GM10248 (cell line): Measurements from ENCODE around the gene PLOD1.
A peak's percentile ranks its signal among the peaks of the same experiment; 100 is the strongest.

ENCODE experiments used
- CTCF ChIA-PET: fragments of 300-600 bp; sonication (Branson Sonifier 250); formaldehyde crosslinking; extraction: SDS; loops from one replicate; lab custom pipeline; 2021; ENCODE audit warnings: antibody characterized with exemption; lab: Yijun Ruan, JAX
- POLR2A ChIA-PET: fragments of 350-650 bp; sonication (Branson Sonifier 250); formaldehyde crosslinking; extraction: SDS; loops from one replicate; lab custom pipeline; 2020; ENCODE audit warnings: antibody characterized with exemption; lab: Yijun Ruan, JAX
- DNase-seq: peaks from one replicate; pipeline ENCODE4 v3.0.0; 2012; ENCODE audit errors: extremely low spot score
- TF ChIP-seq, protein P1 (sequence below): IDR thresholded peaks from 2 replicates; pipeline ENCODE4 v1.5.1; 2012; ENCODE audit warnings: mild to moderate bottlenecking, low read depth; ENCODE audit errors: extremely low read depth, missing control alignments, control extremely low read depth

The PLOD1 gene

DNA sequence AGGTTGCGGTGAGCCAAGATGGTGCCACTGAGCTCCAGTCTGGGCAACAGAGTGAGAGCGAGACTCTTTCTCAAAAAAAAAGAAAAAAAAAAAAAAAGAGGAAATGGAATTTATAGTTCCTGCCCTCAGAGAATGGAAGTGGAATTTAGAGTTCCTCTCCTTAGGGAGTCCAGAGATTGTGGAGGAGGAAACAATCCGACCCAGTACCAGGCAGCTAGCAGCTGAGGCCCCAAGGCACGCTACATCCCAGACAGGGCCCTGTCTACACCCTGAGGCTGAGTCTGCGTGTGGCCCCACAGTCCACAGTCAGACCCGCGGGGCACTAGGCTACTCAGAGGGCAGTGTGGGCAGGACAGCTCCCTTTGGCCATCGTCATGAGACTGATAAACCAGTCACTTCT lies 43.8 kb downstream of the PLOD1 start:
- ChIA-PET CTCF (interaction anchor here (0.7 to 0.9 kb wide), 2 partner anchors 11 to 141 kb away, joined by 3 to 4 read pairs; no protein-coding TSS in a partner anchor), POLR2A (no interaction called here)
- DNase-seq: no peak
- TF ChIP-seq, protein P1, sequence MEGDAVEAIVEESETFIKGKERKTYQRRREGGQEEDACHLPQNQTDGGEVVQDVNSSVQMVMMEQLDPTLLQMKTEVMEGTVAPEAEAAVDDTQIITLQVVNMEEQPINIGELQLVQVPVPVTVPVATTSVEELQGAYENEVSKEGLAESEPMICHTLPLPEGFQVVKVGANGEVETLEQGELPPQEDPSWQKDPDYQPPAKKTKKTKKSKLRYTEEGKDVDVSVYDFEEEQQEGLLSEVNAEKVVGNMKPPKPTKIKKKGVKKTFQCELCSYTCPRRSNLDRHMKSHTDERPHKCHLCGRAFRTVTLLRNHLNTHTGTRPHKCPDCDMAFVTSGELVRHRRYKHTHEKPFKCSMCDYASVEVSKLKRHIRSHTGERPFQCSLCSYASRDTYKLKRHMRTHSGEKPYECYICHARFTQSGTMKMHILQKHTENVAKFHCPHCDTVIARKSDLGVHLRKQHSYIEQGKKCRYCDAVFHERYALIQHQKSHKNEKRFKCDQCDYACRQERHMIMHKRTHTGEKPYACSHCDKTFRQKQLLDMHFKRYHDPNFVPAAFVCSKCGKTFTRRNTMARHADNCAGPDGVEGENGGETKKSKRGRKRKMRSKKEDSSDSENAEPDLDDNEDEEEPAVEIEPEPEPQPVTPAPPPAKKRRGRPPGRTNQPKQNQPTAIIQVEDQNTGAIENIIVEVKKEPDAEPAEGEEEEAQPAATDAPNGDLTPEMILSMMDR: no peak

DNA sequence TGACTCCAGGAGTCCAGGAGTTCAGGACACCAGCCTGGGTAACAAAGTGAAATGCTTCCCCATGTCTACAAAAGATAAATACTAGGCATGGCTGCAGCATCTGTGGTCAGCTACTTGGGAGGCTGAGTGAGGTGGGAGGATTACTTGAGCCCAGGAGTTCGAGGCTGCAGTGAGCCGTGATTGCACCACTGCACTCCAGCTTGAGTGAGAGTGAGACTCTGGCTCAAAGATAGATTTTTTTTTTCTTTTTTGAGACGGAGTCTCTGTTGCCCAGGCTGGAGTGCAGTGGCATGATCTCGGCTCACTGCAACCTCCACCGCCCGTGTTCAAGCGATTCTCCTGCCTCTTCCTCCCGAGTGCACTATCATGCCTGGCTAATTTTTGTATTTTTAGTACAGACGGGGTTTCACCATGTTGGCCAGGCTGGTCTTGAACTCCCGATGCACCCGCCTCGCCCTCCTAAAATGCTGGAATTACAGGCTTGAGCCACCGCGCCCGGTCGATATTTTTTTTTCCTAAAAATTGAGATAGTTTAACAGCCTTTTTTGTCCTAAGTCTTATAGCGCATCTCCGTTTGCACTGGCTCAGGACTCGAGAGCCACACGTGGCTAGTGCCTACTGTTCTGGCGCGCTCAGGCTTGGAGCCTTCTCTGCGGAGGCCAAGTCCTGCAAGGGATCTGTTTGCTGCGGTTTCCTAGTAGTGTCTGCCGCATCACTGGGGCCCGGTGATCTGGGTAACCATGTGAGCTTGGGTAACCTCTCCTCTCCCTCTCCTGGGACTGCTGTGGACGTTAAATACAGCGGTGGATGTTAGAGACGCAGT lies 44.7 kb downstream of the PLOD1 start:
- TF ChIP-seq, protein P1: no peak
- ChIA-PET CTCF (interaction anchor here (0.7 to 2.4 kb wide), 3 partner anchors 11 to 142 kb away, joined by 3 to 9 read pairs (median 4); no protein-coding TSS in a partner anchor), POLR2A (interaction anchor here (0.5 to 1.6 kb wide), 3 partner anchors 38 to 71 kb away, joined by 4 to 7 read pairs (median 5); no protein-coding TSS in a partner anchor)
- DNase-seq: no peak

DNA sequence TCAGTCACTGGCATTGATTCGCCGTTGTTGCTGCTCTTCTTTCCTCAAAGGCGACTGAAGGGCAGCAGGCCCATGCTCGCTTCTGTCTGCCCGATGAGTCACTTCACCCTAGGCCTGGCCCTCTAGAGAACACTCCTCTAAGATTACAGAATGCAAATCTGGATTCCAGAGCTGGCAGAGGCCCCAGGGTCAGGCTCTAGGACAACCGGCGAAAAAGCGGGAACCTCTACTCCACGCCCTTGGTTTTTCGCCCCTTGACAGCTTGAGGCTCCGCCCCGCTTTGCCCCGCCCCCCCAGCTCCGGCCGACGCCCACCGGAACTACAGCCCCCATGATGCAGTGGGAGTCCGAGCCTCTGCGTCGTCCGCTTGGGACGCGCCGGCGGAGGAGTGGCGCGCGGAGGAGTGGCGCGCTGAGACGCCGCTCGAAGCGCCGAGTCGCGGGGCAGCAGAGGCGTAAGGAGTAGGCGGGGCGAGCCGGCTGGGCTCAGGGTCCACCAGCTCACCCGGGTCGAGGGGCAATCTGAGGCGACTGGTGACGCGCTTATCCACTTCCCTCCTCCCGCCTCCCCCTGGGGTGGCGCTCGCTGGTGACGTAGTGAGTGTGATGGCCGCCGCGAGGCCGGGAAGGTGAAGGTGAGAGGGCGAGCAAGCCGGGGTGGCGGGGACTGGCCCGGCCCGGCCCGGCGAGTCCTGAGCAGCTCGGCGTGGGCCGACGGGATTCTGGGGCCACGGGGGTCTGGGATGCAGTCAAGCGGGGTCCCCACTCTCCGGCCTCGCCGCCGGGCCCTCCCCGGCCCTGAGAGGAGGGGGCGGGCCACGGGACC lies 45.5 kb downstream of the PLOD1 start, which contains the start of gene MFN2:
Gene MFN2 (plus strand): TSS at position 594 of the 825 bp plus-strand sequence. CDS start 8,725 bp downstream, outside the sequence.
- TF ChIP-seq, protein P1: no peak
- peak; percentile 97 for DNase-seq
- ChIA-PET CTCF (interaction anchor here (1.4 to 2.4 kb wide), 3 partner anchors 11 to 144 kb away, joined by 5 to 9 read pairs (median 5); no protein-coding TSS in a partner anchor), POLR2A (interaction anchor here (1.0 to 1.6 kb wide), 3 partner anchors 39 to 72 kb away, joined by 4 to 7 read pairs (median 5); partner anchors contain the start of gene MIIP)

DNA sequence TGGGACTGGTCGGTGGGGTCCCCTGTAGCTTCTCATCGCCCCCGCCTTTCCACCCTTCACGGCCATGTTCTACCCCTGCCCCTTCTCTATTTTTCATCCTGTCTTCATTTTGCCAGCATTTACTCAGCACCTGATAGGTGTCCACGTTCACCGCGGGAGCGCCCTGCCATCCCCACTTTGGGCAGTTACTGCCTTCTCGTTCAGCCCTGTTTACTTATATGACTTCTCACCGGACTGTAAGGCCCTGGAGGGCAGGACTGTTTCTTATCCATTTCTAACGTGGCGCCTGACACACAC lies 46.1 kb downstream of the PLOD1 start:
- DNase-seq: no peak
- ChIA-PET POLR2A (interaction anchor here (1.0 to 1.6 kb wide), 2 partner anchors 38 to 71 kb away, joined by 5 to 7 read pairs; partner anchors contain the start of gene MIIP), CTCF (interaction anchor here (1.4 to 2.4 kb wide), 5 partner anchors 11 to 144 kb away, joined by 4 to 9 read pairs (median 5); no protein-coding TSS in a partner anchor)
- TF ChIP-seq, protein P1: no peak

DNA sequence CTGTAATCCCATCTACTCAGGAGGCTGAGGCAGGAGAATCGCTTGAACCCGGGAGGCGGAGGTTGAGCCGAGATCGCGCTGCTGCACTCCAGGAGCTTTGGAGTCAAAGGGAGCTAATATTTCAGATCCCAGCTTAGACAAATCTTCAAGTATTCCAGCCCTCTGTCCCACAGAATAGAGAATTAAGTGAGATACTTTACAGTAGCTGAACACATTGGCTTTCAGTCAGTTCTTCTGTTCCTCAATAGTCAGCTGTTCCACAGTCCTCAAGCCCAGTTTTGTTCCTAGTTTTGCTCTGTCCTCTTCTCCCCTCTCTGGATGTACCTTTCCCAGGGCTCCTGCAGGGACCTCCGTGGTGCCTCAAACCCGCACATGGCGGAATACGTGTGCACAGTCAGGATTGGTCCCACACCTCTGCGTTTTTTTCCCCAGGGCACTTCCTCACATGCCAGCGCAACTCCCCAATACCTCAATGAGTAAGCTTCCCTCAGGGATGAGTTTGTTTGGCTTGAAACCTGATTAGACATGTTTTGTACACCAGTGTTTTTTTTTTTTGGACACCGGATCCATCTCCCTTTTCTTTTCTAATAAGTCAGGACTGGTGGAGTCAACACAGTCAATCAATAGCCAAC lies 47.0 kb downstream of the PLOD1 start:
- ChIA-PET POLR2A (interaction anchor here (0.6 to 1.0 kb wide), 4 partner anchors 13 to 56 kb away, joined by 3 to 9 read pairs (median 6); partner anchors contain the start of gene KIAA2013), CTCF (interaction anchor here (0.6 to 2.4 kb wide), 11 partner anchors 10 to 143 kb away, joined by 3 to 9 read pairs (median 3); no protein-coding TSS in a partner anchor)
- TF ChIP-seq, protein P1: no peak
- no peak for DNase-seq
